Heart left ventricle (tissue), 16 donors: ENCODE results near the gene STARD13. TPM values are rescaled to one million over a fixed set of nuclear protein-coding genes. Genes with fewer than 3 reads are reported as not detected.

ENCODE experiments used
- ATAC-seq, 4 donors: fragments of 200-7000 bp; cut with Tn5 transposase; one replicate each; pipeline ENCODE4 v1.9.1; 2020 to 2022; ENCODE audit warnings: moderate library complexity in 4 of 4, mild to moderate bottlenecking in 3 of 4, moderate number of reproducible peaks in 1 of 4
- DNase-seq, 5 donors: peaks; one replicate each; pipeline ENCODE4 v3.0.0-alpha.2; 2020
- H3K27ac ChIP-seq, 12 donors: fragments of 200-600 bp; sonication (generic) in 4 of 12; one replicate each; pipeline versions ENCODE4 v1.5.0 to v1.8.0; 2016 to 2022; ENCODE audit warnings: mild to moderate bottlenecking in 2 of 12
- H3K27me3 ChIP-seq, 9 donors: fragments of 200-600 bp; sonication (generic) in 2 of 9; one replicate each; pipeline versions ENCODE4 v1.5.1 to v1.8.0; 2016 to 2022; ENCODE audit warnings: mild to moderate bottlenecking in 3 of 9
- H3K36me3 ChIP-seq, 9 donors: fragments of 200-600 bp; sonication (generic) in 2 of 9; one replicate each; pipeline versions ENCODE4 v1.5.0 to v1.8.0; 2018 to 2022; ENCODE audit warnings: mild to moderate bottlenecking in 2 of 9
- H3K4me1 ChIP-seq, 12 donors: fragments of 200-600 bp; sonication (generic) in 4 of 12; one replicate each; pipeline versions ENCODE4 v1.5.0 to v1.8.0; 2016 to 2022; ENCODE audit warnings: mild to moderate bottlenecking in 3 of 12
- H3K4me3 ChIP-seq, 12 donors: fragments of 200-600 bp; sonication (generic) in 4 of 12; one replicate each; pipeline versions ENCODE4 v1.5.0 to v1.8.0; 2017 to 2022; ENCODE audit warnings: mild to moderate bottlenecking in 9 of 12, moderate library complexity in 4 of 12
- H3K9me3 ChIP-seq, 12 donors: fragments of 200-600 bp; sonication (generic) in 4 of 12; one replicate each; pipeline versions ENCODE4 v1.5.0 to v1.8.0; 2016 to 2022; ENCODE audit warnings: mild to moderate bottlenecking in 1 of 12
- CTCF ChIP-seq, 12 donors: fragments of 200-600 bp; sonication (generic) in 4 of 12; IDR thresholded peaks; one replicate each; pipeline versions ENCODE4 v1.5.0 to v1.8.0; 2018 to 2022; ENCODE audit warnings: antibody characterized with exemption in 12 of 12, mild to moderate bottlenecking in 5 of 12
- POLR2A ChIP-seq, 2 donors: fragments of 450-650 bp; IDR thresholded peaks; one replicate each; pipeline ENCODE4 v1.6.1; 2017; ENCODE audit warnings: antibody characterized with exemption in 2 of 2, mild to moderate bottlenecking in 2 of 2, moderate library complexity in 2 of 2
- WGBS, 4 donors: extraction: QIAGEN DNeasy Blood & Tissue Kit in 2 of 4; methylation state at CpG; one replicate each; pipeline versions ENCODE4 v1.1.5 to v1.1.7; 2013 to 2018; 5-methylcytosine and 5-hydroxymethylcytosine counted together
- intact Hi-C, 10 donors: fragments of 100-400 bp; cut with DNase I; formaldehyde crosslinking; loops; one replicate each; pipeline versions ENCODE4 v1.11.1 to v1.14.2; 2022
- polyA plus RNA-seq, 2 donors: library from polyadenylated mRNA; stranded (reverse); fragments of 200-250 nt; gene quantifications; one replicate each; pipeline ENCODE4 v1.2.3, GENCODE V29; 2013
- total RNA-seq, 9 donors: library from RNA; depleted of rRNA in 2 of 9; stranded (reverse); fragments of >200 nt in 2 of 9; fragmentation: NEBNext Ultra II Directional in 3 of 9; extraction: Animal tissue kit (Norgen Biotek cat#: 25700) in 3 of 9; gene quantifications; one replicate each; pipeline versions ENCODE4 v1.1.0 to v1.2.4, GENCODE V29; 2016 to 2023
- donor health status: ischemic (EF 13 %, LVEDD 7.1; RV severe dilation, severe dysfunction).
- donor health status: healthy with polysubstance abuse.
- donor health status: DM: no; HTN: yes; CAD: no.
- donor health status: DM: no; HTN: no; CAD: no.
- donor health status: ischemic (EF 25% LVEDD 6.9; RV normal size, moderate dysfunction).
- donor health status: ischemic (EF 25% LVEDD 5.7; RV mildly dilated, moderate dysfunction).
- donor health status: healthy.
- donor health status: DM: yes; HTN: yes; CAD: no.
- donor health status: ischemic (EF 35%, LVEDD 5.7; RV mildly dilated, moderate dysfunction).
- donor health status: nonischemic (EF 11% LVEDD 7.7; RV severe dilation, severe dysfunction).
- donor health status: DM: yes; HTN: yes; CAD: no.
- donor health status: PGD.
- donor health status: ischemic (EF 29% LVEDD 5.4; RV normal size, mild dysfunction).
- donor health status: nonischemic (EF 23%, LVEDD 6.1; RV moderate dilation, normal function).

Gene STARD13
- total and polyA plus RNA-seq, 11 donors, result 9.3 to 39.2 (median 28.3) TPM

GRCh38 chr13:33218020-33218419 lies 67.5 kb downstream of the STARD13 start:
- Histone ChIP-seq H3K27ac (peak overlapping the region in 5 of 12 donors; percentile 1 to 40 (median 9)), H3K4me3 (no peak overlapping the region), H3K4me1 (peaks cover 3 to 60% (median 41%) of the 10 kb centered on the region in 12 donors), H3K9me3 (no peaks in the 10 kb centered on the region), H3K27me3 (no peaks in the 10 kb centered on the region), H3K36me3 (peaks cover 0 to 7% (median 0%) of the 10 kb centered on the region in 9 donors)
- TF ChIP-seq CTCF (IDR thresholded peaks at IDR 0.05) (no peak), POLR2A (IDR thresholded peaks at IDR 0.05) (no peak)
- ATAC-seq (no peak), DNase-seq (no peak)
- 70 to 78% (median 71%) methylated on average over 4 of the region's 4 CpGs for WGBS, 4 donors
- intact Hi-C loops, result no loop called here

DNA sequence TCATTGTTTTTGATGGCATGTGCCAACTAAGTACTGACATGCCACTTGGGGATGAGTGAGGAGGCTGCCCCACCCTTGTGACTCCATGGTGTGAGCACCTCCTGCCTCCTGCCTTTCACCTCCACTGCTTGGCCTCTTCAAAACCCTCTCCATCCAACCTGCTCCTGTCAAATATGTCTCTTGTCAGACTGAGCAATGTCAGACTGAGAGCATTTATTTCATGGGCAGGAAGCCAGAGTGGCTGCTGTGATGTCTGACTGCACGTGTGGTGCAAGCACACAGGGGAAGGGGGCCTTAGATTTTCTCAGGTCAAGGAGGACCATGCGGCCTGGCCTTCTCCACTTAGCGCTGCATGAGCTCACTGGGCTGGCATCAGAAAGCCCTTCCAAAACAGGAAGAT lies 68.3 kb downstream of the STARD13 start:
- Histone ChIP-seq H3K4me1 (peaks cover 3 to 56% (median 37%) of the 10 kb centered on the region in 12 donors), H3K27ac (peak overlapping the region in 5 of 12 donors; percentile 1 to 38 (median 14)), H3K9me3 (no peaks in the 10 kb centered on the region), H3K36me3 (peaks cover 0 to 7% (median 0%) of the 10 kb centered on the region in 9 donors), H3K27me3 (no peaks in the 10 kb centered on the region), H3K4me3 (no peak overlapping the region)
- ATAC-seq (peak; percentile 18 to 72 (median 63)), DNase-seq (peak in 2 of 5 donors; percentile 40 to 46)
- intact Hi-C loops, result no loop called here
- 40 to 51% (median 45%) methylated on average over 3 of the region's 3 CpGs for WGBS, 4 donors
- no peak for TF ChIP-seq POLR2A (IDR thresholded peaks at IDR 0.05)
- TF ChIP-seq CTCF (IDR thresholded peaks at IDR 0.05), result no peak

DNA sequence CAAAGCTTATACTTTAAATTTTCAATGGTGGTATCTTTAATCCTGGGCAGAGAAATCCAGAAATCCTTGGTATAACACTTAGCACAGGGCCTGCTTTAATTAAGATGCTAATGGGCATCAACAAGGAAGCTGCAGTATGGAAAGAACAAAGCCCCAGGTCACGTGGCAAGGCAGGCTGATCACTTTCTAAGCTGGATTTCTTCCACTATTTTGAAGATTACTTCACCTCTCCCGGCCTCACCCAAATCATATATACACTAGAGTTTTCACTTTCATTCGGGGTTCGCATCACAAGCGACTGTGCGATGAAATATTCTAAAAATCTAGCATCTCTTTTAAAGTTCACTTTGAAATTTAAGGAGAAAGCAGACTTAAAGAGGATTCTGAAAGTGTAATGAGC lies 71.8 kb downstream of the STARD13 start:
- Histone ChIP-seq H3K27me3 (no peaks in the 10 kb centered on the region), H3K9me3 (no peaks in the 10 kb centered on the region), H3K4me1 (peaks cover 3 to 60% (median 35%) of the 10 kb centered on the region in 12 donors), H3K27ac (peak overlapping the region in 6 of 12 donors; percentile 1 to 58 (median 14)), H3K36me3 (peaks cover 0 to 2% (median 0%) of the 10 kb centered on the region in 9 donors), H3K4me3 (no peak overlapping the region)
- WGBS, 4 donors, result 39 to 56% (median 48%) methylated on average over 6 of the region's 6 CpGs
- TF ChIP-seq POLR2A (IDR thresholded peaks at IDR 0.05) (no peak), CTCF (IDR thresholded peaks at IDR 0.05) (no peak)
- intact Hi-C loops, result no loop called here
- DNase-seq, result no peak
- ATAC-seq, result peak in 2 of 4 donors; percentile 12 to 36

DNA sequence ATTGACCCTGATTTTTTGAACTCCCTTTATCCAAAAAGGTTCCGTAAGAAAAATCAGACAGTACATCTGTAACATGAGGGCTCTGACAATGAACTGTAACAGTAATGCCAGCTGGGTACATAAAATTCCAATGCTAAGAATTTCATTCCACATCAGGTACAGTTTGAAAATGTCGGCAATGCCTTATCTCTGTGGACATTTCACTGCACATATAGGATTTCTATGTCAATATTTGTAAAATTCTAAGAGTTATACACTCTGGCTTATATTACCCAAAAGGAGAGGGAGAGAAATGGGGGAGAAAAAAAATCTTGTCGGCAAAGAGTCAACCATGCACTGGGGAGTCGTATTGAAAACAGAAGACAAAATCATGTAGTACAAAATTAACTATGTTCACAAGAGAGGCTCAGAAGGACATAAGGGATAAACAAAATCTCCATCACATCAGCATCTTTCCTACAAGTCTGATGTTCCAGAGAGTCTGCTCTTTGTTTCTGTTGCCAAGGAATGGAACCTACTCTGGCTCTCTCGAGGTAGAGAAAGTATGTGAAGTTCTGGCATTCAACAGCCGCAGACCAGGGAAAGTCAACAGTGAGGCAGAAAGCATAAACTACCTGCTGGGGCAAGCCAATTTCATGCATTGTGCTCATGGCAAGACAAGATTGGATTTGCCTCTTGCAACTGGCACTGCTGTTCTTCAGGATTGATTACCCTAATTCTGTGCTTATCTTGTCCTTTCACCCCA lies 72.4 kb downstream of the STARD13 start:
- intact Hi-C loops, result no loop called here
- no peaks in the 10 kb centered on the region for H3K36me3 ChIP-seq

More for the DNA sequence above, 72.4 kb downstream of the STARD13 start:
- no peaks in the 10 kb centered on the region for H3K27me3 ChIP-seq
- WGBS, 4 donors, result 68 to 72% (median 71%) methylated on average over 6 of the region's 6 CpGs
- peaks cover 3 to 61% (median 39%) of the 10 kb centered on the region in 12 donors for H3K4me1 ChIP-seq
- no peak for ATAC-seq
- H3K27ac ChIP-seq, result peak overlapping the region in 4 of 12 donors; percentile 1 to 58 (median 13)
- TF ChIP-seq POLR2A (IDR thresholded peaks at IDR 0.05), result no peak
- no peak for TF ChIP-seq CTCF (IDR thresholded peaks at IDR 0.05)
- DNase-seq, result no peak
- H3K9me3 ChIP-seq, result no peaks in the 10 kb centered on the region
- H3K4me3 ChIP-seq, result no peak overlapping the region
